C1 segment of cervical spinal cord (tissue), 14 donors: ENCODE data around the gene ZBTB1.
"Not testable (repeated sequence)": the region's sequence is repeated elsewhere in the genome, so short reads cannot be mapped to it uniquely, and the experiment has no call there.

Experiments used
- DNase-seq, 14 donors: peaks; one replicate each; lab custom pipeline; 2025; lab: John Stamatoyannopoulos, UW

Gene ZBTB1

GRCh38 chr14:64522591-64523355 lies 18.2 kb downstream of the ZBTB1 start:
- DNase-seq = no peak

- no peak for DNase-seq
Measured at GRCh38 chr14:64525354-64525753, 20.8 kb downstream of the ZBTB1 start.

GRCh38 chr14:64531567-64531966 lies 27.0 kb downstream of the ZBTB1 start:
- no peak for DNase-seq

GRCh38 chr14:64536488-64537245 lies 32.1 kb downstream of the ZBTB1 start:
- no peak for DNase-seq

GRCh38 chr14:64540208-64541202 lies 35.9 kb downstream of the ZBTB1 start, which contains the start of gene HSPA2:
HSPA2 (plus strand) TSS chr14:64540741; CDS start chr14:64540850, 109 bp downstream.
- peak; percentile 74 to 100 (median 98) for DNase-seq

- peak in 5 of 14 donors; percentile 38 to 60 (median 45) for DNase-seq
Measured at GRCh38 chr14:64541261-64541971, 36.8 kb downstream of the ZBTB1 start.

- DNase-seq = peak in 3 of 14 donors; percentile 37 to 62 (median 41)
Measured at GRCh38 chr14:64541972-64542835, 37.6 kb downstream of the ZBTB1 start.

- no peak for DNase-seq
Measured at GRCh38 chr14:64542836-64543201, 38.2 kb downstream of the ZBTB1 start.

- DNase-seq = no peak
Measured at GRCh38 chr14:64544607-64545312, 40.2 kb downstream of the ZBTB1 start.

- DNase-seq = no peak
Measured at GRCh38 chr14:64549016-64549415, 44.4 kb downstream of the ZBTB1 start.

GRCh38 chr14:64549791-64550620 lies 45.4 kb downstream of the ZBTB1 start, which contains the start of gene PPP1R36:
PPP1R36 (plus strand) TSS chr14:64549961; CDS start chr14:64549998, 37 bp downstream.
- DNase-seq = peak in 1 of 14 donors; percentile 30

- DNase-seq = no peak
Measured at GRCh38 chr14:64550621-64551333, 46.2 kb downstream of the ZBTB1 start.

GRCh38 chr14:64554556-64554955 lies 50.0 kb downstream of the ZBTB1 start:
- no peak for DNase-seq

- no peak for DNase-seq
Measured at GRCh38 chr14:64556526-64556925, 52.0 kb downstream of the ZBTB1 start.

- DNase-seq = not testable (repeated sequence)
Measured at GRCh38 chr14:64558216-64558615, 53.6 kb downstream of the ZBTB1 start.

- DNase-seq = no peak
Measured at GRCh38 chr14:64561631-64562030, 57.1 kb downstream of the ZBTB1 start.

GRCh38 chr14:64562436-64562835 lies 57.9 kb downstream of the ZBTB1 start:
- no peak for DNase-seq

GRCh38 chr14:64563696-64564095 lies 59.1 kb downstream of the ZBTB1 start:
- no peak for DNase-seq
